Kidney tubule cell (primary cell): ENCODE results near the gene ETV5.
"Not testable (repeated sequence)": the region's sequence is repeated elsewhere in the genome, so short reads cannot be mapped to it uniquely, and the experiment has no call there.

Experiments
- DNase-seq: peaks from one replicate; pipeline ENCODE4 v3.0.0-alpha.2; 2018; ENCODE audit warnings: low spot score

Gene ETV5

DNA sequence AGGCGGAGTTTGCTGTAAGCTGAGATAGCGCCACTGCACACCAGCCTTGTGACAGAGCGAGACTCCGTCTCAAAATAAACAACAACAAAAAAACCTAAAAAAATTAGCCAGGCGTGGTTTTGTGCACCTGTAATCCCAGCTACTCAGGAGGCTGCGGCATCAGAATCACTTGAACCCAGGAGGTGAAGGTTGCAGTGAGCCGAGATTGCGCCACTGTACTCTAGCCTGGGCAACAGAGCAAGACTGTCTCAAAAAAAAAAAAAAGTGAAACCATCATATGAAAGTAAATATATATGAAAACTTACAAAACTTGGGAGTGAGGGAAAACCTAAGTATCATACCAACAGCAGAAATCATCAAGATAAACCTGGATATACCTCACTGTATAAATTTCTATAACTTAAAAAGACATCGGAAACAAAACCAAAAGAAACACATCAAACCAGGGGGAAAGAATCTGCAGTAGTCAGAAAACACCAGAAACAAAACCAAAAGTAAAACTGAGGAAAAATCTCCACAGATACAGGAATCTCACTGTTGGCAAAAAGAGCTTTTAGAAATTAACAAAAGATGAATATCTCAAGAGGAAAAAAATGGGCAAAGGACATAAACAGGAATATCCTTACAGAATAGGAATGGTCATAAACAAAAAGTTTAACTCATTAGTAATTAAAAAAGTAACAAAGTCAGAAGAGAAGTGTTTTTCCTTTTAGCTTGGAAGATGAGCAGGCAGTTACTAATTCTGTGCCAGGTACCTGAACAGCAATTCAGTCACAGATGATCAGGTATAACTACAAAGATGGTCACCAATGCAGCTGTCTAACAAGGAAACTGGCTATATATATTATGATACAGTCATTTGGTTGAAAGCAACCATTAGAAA lies 41.3 kb downstream of the ETV5 start:
- DNase-seq: no peak

DNA sequence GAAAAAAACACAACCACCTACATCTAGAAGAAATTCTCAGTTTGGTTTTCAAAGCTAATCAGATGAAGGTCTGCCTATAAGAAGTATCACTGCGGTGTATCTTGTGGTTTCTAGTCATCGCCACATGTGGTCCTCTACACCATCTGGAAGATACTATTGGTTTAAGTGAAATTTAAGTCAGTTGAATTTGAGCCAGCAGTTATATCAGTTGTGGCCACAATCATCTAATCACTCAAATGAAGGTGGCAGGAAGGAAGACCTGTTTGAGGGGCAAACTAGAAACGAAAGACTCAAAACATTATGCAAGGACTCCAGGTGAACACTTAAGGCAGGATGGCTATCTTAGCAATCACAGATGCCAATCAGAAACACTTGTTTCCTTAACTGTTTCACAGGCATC lies 48.7 kb downstream of the ETV5 start:
- no peak for DNase-seq

DNA sequence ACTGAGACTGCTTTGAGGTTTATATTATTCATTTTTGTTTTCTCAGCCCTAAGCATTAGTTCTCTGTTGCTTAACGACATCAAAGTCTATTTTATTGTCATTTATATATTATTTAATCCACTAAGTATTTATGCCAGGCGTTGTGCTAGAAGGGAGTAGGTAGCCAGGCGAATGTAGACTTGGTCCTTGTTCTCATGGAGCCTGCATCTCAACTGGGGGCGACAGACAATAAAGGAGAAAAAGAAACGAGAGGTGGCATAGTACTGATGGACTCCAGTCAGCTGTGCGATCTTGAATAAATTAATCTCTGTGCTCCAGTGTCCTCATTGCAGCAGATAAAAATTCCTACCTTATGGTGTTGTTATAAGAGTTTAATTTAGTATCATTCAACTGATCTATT lies 49.7 kb downstream of the ETV5 start:
- DNase-seq: no peak

DNA sequence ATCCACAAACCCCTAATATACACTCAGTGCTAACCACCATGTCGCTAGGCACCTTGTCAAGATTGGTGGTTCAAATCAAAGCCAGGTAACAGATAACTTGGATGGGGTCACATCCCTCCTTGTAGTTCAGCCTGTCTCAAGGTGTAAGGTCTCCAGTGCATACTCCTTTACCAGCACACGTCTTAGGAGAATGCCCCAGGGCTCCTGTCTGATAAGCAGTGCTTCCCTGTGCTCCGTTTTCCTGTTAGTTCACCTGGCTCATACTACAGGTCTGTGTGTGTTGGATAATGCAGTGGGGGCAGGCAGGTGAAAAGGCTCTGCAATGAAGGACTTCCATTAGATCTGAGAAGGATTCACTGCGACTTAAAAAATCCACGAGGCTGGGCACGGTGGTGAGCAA lies 50.7 kb downstream of the ETV5 start:
- DNase-seq: no peak

DNA sequence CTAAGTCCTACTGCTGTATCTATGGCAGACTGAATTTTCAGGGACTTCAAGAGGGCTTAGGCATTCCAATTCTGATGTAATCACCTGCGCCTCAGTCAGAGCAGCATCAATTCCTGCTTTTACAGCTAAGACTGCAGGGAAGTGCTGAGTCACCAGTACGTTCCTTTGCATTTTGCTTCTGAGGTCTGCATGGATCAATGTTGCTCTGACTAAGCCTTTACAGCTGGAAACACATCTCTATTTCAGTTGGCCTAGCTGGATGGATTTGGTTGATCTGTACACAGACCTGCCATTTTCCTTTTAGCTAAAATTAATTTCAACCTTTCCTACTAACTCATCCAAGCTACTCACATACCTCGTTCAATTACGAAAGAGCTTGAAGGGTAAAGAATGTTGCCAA lies 51.3 kb downstream of the ETV5 start:
- peak; percentile 33 for DNase-seq

DNA sequence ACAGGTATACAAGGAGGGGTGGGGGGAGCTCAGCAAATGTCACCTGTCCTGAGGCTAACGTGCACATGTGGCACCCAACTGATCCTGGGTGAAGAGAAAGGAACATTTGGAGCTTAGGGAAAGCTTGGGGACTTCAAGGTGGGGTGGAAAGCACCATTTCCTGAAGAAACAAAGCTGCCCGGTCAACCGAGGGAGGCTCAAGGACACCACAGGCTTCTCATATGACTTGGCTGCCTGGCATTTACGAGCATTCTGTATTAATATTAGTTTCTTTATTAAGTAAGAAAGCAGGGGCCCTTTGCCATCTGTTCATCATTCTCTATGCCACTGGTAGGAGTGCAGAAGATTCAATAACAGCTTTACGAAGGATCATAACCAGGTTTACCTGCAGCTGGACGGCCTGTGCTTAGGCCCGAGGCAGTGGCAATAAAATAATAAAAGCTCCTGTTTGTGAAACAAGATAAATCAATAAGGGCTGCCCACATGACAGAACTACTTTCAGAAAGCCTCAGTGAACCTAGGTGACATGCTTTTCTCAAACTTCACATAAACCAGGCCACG lies 54.0 kb downstream of the ETV5 start:
- DNase-seq: no peak

DNA sequence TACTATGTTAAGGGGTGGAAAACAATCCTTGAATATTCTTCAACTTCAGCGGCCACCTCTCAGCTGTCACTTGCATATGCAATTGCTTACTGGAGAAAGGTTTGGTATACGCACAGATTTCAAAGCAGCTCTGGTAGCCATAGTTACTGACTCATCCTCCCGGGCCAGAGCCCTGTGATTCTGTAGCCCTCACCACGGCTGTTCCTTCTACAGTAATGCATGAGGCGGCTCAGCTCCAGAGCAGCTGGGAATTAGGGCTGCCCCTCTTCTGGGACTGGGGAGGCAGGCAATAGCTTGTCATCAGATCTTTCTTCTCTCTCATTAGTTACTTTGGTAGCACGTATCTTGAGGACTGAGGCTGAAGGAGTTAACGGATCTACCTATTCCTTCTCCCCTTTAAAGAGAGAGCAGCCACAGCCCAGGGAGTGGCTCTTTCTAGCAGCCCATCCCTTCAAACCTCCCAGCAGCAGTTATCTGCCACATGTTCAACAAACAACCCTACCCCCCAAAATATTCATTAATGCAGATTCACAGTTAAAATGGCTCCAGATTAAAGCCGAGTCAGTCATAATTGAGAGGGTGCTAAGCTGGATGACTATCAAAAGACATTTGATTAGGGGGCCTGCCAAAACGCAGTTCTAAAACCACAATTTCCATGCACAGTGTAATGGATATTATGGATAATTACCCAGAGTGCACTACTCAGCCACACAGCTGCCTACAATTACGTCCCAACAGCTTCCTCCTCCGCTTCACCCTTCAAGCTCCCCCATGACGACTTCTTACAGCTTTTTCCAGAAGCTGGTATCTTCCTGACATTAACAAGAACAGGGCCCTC lies 54.7 kb downstream of the ETV5 start:
- DNase-seq: peak; percentile 6

DNA sequence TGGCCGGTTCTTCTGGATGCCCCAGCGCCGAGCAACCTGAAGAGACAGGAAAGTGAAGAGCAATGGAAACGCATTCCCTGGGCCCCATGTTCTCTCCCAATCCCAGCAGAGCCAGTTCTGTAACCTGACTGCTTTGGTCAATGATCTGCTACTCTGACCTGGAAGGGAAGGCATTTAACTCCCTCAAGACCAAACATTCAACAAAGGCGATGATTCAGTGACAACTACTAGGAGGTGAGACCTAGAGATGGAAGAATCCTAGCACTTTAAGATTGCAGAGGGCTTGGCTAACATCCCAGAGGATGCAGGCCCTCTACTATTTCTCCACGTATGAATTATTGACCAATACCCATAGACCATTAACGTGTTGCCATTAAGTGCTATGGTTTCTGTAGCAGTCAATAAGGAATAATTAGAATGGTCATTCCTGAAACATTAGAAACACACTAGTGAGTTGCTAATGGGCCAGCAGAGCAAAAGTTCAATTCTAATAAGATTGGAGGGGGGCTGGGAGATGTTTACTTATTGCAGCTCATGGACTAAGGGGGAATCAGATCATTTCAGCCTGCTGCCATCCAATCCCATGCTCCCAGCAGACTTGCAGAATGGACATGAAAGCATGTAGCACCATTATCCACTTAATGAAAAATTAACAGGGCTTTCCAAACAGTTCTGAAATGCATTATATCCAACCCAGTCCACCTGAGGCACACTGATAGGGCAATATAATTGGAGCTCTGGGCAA lies 56.6 kb downstream of the ETV5 start:
- DNase-seq: peak; percentile 63

DNA sequence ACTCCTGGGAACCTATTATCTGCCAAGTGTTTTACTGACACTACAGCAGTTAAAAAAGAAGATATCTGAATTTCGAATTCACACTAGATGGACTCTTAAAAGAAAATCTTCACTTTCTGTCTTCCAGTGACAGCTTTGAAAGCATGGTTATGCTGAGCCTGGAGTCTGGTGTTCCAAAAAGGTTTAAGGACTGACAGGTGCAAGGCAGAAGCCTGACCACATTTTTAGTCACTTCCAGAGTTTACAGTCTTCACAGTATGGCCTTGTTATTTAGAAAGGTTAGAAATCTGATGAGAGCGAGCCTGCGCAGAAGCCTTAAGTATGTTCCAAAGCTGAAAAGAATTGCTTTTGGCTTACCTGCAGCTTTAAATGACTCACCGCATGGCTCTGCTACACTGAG lies 59.9 kb downstream of the ETV5 start:
- DNase-seq: no peak

DNA sequence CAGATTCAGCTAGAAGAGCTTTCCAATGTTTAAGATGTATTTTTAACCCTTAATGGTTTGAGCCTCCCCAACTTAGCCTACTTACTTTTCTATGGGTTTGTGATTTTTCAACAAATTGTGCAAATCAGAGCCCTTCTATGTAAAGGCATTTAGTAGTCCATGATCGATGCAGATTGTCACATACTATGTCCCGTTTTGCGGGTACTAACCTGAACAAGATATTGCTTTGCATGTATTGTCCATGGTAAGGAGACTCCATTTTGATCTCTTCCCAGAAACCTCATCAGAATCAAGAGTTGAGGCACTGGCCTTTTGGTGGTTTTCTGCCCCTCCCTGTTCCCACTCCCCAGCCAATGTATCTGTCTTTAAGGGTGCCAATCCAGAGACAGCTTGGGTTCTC lies 60.8 kb downstream of the ETV5 start:
- no peak for DNase-seq

DNA sequence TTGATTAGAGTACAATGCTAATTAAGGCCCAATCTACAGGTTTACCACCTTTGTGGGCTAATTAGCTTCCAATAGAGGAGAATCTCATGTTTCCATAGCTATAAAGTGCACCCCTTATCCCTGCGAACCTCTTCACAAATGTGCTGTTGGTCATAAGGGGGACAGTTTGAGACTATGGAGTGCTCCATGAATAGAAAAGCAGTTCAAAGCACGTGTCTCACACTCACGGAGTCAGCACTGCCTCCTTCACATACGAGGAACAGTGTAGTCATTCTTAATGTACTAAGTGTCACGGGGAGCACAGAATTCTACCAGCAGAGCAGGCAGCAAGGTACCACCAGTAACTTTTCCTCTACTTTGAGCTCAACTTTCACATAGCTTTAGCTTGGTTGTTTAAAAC lies 62.1 kb downstream of the ETV5 start:
- no peak for DNase-seq

DNA sequence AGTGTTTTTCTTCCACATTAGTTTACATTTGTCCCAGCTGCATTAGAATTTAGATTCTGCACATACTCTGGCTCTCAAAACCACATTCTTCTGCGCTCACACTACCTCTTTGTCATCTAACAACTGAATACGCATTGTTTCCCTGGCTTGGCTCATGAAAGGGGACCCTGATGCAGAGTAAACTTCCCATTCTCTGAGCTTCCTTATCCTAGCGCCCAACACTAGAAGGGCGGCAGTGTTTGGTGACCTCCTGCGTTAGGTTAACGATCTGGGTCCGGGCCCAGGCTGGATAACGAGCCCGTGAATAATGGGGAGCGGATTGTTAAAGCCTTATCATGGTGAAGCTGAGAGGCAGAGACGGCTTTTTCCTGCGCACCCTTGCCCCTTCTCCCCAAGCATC lies 63.9 kb downstream of the ETV5 start:
- DNase-seq: no peak

DNA sequence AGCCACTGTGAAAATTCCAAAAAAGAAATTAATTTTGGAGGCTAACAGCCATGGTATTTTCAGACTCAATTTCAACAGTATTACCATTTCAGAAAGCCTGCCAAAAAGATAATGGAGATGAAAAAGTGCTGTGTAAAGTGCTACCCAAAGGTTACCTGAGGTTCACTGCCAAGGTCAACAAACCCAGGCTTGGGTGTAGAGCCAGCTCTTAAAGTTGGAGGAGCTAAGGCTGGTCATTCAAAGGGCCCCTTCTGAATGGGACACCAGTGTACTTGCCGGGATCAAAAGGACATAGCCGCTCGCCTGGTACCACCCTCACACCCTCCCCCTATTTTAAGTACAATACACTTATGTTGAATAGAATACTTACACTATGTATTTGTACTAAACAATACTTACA lies 64.5 kb downstream of the ETV5 start:
- no peak for DNase-seq

DNA sequence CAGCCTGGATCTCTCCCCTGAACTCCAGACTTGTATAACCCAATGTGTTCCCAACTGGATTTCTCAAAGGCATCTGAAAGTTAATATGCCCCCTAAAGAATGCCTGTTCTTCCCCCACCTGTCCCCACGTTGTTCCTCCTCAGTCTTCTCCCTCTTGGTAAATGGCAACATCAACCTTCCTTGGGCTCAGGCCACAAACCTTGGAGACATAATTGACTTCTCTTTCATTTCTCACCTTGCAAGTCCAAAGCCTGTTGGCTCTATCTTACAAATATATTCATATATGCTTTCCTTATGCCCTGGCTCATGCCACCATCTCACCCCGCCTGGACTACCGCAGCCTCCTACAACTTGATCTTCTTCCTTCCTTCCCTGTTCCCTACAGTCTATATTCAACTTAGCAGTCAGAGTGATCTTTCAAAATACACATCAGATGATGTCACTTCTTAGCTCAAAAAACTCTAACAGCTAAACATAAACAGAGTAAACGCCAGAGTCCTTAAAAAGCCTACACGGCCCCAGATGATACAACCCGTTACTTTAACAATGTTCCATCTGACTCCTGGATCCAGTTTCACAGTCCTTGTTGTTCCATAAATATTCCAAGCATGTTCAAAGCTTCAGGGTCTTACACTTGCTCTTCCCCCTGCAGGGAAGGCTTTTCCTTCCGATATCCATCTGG lies 66.2 kb downstream of the ETV5 start:
- DNase-seq: no peak

DNA sequence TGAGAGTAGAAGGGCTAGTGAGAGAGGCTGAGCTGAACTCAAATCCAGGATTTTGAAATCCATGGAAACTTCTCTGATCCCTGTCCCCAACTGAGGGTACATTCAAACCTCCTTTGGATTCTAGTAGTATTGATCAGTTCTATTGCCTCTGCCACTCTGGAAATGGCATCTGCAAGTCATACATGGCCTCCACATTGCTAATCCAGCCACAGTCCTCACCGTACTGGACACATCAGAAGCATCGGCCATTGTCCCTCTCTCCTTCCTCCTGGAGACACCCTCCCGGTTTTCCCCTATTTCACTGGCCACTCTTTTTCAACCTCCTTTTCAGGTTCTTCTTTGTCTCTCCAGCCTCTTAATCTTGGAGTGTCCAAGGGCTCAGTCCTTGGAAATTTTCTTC lies 66.9 kb downstream of the ETV5 start:
- no peak for DNase-seq

DNA sequence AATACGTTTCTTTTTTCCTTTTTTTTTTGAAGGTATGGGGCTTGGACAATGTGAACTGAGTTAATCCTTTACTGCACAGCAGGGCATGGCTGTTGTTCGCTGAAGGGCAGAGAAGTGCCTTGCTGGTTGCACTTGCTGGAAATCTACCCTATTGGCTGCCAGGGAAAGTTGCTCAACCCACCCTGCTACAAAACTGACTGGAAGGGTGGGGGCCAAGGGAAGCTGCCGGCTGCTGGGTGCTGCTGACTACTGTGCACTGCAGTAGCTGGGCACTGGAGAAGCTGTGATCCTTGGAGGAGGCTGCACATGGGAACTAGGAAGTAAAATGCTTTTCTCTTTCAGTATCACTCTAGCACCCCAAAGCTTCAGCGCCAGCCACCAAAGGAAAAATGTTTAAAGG lies 70.5 kb downstream of the ETV5 start:
- no peak for DNase-seq

DNA sequence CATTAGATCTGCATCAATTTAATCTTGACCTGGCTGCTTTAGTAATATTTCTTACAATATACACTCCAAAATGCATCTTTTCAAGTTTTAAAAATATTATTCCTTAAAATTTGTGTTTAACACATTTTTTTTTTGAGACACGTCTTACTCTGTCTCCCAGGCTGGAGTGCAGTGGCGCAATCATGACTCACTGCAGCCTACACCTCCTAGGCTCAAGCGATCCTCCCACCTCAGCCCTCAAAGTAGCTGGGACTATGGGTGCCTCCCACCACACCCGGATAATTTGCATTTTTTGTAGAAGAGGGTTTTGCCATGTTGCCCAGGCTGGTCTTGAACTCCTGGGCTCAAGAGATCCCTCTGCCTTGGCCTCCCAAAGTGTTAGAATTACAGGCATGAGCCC lies 73.6 kb downstream of the ETV5 start:
- DNase-seq: no peak

DNA sequence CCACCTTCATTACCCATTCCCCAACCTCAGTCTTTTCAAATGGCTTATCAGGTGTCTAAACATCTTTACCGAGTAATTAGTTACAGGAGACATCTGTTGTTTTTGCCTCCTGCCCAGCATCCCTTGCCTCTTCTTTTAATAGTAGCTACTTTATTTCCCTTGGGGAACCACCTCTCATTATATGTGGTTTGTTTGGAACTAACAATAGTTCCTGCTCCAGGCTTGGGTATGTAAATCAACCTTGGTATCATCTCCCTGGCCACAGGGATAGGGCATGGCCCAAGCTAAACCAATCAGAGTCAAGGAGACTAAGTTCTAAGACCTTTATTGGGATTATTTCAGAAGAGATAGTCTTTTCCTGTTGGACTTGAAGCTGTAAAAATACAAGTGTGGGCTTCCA lies 76.6 kb downstream of the ETV5 start:
- no peak for DNase-seq

DNA sequence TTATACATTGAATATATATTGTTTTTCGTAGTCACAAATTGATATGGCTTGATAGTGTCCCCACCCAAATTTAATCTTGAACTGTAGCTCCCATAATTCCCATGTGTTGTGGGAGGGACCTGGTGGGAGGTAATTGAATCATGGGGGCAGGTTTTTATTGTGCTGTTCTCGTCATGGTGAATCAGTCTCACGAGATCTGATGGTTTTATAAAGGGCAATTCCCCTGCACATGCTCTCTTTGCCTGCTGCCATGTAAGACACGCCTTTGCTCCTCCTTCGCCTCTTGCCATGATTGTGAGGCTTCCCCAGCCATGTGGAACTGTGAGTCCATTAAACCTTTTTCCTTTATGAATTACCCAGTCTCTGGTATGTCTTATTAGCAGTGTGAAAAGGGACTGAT lies 82.9 kb downstream of the ETV5 start:
- DNase-seq: not testable (repeated sequence)

DNA sequence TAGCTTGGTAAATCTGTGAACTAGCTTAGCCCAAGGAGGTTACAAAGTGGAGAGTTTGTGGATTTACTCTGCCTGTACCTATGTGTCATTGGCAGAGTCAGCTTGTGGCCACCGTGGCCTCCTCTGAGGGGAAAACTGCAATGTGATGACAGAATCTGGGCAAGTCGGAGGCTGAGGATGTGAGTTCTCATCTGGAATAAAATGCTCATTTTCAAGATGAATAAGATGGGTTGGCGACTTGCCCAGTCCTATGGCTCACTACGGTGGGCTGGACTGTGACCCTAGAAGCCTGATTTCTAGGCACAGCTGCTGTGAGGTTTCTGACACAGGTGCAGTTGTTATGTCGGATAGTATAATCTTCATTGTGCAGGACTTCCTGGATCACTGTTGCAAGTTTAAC lies 83.7 kb downstream of the ETV5 start:
- DNase-seq: peak; percentile 55

DNA sequence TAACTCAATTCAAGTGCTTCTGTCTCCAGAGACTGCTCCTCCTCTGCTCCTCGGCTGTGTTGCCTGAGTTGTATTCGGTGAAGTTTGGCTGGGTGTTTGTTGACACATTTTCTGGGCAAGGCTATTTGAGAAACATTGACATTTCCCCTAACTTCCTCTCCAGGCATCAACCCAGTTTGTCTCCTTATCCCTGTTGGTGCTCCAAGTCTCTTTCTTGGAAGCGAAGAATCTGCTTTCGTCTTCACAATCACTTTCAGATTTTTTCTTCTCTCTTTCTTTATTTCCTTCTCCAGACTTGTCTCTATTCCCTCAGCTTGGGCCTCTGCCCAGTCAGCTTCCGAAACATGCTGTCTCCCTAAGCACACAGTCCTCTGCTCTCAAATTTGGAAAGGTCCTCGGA lies 84.7 kb downstream of the ETV5 start:
- DNase-seq: no peak

DNA sequence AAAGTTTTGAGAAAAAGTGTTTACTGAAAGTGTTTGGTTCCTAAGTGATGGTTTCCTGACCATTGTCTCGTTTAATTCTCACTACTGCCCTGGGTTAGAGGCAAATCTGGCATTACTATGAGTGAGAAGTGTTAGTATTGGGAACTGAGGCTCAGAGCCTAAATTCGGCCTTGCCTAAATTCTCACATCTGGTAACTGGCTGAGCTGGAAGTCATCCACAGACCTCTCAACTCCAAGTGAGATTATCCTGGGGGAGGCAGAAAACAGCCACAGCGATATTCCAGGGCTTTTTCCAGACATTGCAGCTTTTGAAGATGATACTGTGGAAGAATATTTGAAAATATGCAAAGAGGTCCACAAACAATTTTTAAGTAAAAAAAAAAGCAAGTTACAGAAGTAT lies 86.0 kb downstream of the ETV5 start:
- DNase-seq: no peak
